HL-60 (cell line): ENCODE data around the gene PBOV1.

Experiments used
- DNase-seq, 2 experiments: peaks; one replicate each; pipeline ENCODE4 v3.0.0-alpha.2; 2010 to 2020; ENCODE audit warnings: low read depth in 1 of 2, low spot score in 1 of 2
- H3K27ac ChIP-seq: fragments of 250-450 bp; sonication (Bioruptor Pico); replicated peaks from 2 replicates; pipeline ENCODE4 v1.5.1; 2020; ENCODE audit warnings: mild to moderate bottlenecking, moderate library complexity
- H3K27me3 ChIP-seq: fragments of 250-450 bp; sonication (Bioruptor Pico); 2 replicates; pipeline ENCODE4 v1.5.1; 2021; ENCODE audit warnings: mild to moderate bottlenecking, moderate library complexity; ENCODE audit not compliant: insufficient read depth, poor library complexity, severe bottlenecking
- H3K4me3 ChIP-seq: replicated peaks from 2 replicates; pipeline ENCODE4 v1.5.1; 2011; ENCODE audit warnings: mild to moderate bottlenecking, control low read depth, low read length; ENCODE audit not compliant: insufficient read depth
- GABPA ChIP-seq: IDR thresholded peaks from 2 replicates; pipeline ENCODE4 v1.6.1; 2012; ENCODE audit warnings: low read depth
- POLR2AphosphoS5 ChIP-seq: IDR thresholded peaks from 2 replicates; pipeline ENCODE4 v1.6.1; 2012; ENCODE audit warnings: low read depth
- SPI1 ChIP-seq: IDR thresholded peaks from 2 replicates; pipeline ENCODE4 v1.6.1; 2012; ENCODE audit warnings: low read depth, mild to moderate bottlenecking, borderline replicate concordance
- TF ChIP-seq, protein P1 (sequence below): IDR thresholded peaks from one replicate; pipeline ENCODE4 v1.5.1; 2011; ENCODE audit warnings: low read length, control low read depth, inconsistent platforms; ENCODE audit not compliant: insufficient read depth
- TF ChIP-seq, protein P2 (sequence below): IDR thresholded peaks from 2 replicates; pipeline ENCODE4 v1.6.1; 2012; ENCODE audit warnings: low read depth; ENCODE audit not compliant: insufficient replicate concordance

PBOV1 gene

DNA sequence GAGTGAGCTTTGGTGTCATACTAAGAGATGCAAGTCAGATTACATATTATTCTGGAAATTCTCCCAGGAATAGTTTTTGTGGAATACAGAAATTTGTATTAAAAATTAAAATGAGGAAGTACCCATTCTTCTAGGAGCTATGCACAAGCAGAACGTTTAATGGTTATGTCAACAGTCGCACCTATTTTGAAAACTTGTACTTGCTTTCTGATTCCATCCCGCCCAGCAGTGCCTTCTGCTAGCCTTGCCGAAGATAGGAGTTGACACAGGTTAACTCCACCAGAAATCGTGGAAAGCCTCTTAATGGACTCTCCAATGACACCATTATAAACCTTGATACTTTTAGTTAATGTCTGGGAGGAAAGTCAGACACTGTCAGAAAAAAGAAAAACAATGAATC, 6.7 kb downstream of the PBOV1 start:
- TF ChIP-seq SPI1 (no peak), GABPA (no peak)
- TF ChIP-seq, protein P1, sequence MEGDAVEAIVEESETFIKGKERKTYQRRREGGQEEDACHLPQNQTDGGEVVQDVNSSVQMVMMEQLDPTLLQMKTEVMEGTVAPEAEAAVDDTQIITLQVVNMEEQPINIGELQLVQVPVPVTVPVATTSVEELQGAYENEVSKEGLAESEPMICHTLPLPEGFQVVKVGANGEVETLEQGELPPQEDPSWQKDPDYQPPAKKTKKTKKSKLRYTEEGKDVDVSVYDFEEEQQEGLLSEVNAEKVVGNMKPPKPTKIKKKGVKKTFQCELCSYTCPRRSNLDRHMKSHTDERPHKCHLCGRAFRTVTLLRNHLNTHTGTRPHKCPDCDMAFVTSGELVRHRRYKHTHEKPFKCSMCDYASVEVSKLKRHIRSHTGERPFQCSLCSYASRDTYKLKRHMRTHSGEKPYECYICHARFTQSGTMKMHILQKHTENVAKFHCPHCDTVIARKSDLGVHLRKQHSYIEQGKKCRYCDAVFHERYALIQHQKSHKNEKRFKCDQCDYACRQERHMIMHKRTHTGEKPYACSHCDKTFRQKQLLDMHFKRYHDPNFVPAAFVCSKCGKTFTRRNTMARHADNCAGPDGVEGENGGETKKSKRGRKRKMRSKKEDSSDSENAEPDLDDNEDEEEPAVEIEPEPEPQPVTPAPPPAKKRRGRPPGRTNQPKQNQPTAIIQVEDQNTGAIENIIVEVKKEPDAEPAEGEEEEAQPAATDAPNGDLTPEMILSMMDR, result no peak

DNA sequence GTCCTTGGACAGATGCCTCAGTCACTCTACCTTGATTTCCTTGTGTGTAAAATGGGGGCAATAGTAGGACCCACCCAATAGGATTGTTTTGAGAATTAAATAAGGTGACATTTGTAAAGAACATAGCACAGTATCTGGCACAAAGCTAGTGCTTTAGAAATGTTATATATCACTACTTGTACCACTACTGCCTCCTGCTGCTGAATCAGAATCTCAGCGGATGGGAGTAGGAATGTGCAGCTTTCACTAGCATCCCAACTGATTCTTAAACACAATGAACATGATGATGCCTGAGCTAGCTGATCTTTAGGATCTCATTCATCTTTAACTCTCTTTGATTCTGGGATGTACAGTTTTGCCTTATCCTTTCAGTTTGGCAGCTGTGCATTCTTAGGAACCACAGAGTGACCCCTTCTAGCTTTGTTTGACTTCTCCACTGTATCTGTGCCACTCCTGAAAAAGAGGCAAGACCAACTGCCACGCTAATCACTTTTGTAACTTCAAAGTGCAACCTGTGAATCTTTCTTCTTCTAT, 7.2 kb downstream of the PBOV1 start:
- TF ChIP-seq SPI1 (no peak), GABPA (no peak), POLR2AphosphoS5 (no peak)
- TF ChIP-seq, protein P2, sequence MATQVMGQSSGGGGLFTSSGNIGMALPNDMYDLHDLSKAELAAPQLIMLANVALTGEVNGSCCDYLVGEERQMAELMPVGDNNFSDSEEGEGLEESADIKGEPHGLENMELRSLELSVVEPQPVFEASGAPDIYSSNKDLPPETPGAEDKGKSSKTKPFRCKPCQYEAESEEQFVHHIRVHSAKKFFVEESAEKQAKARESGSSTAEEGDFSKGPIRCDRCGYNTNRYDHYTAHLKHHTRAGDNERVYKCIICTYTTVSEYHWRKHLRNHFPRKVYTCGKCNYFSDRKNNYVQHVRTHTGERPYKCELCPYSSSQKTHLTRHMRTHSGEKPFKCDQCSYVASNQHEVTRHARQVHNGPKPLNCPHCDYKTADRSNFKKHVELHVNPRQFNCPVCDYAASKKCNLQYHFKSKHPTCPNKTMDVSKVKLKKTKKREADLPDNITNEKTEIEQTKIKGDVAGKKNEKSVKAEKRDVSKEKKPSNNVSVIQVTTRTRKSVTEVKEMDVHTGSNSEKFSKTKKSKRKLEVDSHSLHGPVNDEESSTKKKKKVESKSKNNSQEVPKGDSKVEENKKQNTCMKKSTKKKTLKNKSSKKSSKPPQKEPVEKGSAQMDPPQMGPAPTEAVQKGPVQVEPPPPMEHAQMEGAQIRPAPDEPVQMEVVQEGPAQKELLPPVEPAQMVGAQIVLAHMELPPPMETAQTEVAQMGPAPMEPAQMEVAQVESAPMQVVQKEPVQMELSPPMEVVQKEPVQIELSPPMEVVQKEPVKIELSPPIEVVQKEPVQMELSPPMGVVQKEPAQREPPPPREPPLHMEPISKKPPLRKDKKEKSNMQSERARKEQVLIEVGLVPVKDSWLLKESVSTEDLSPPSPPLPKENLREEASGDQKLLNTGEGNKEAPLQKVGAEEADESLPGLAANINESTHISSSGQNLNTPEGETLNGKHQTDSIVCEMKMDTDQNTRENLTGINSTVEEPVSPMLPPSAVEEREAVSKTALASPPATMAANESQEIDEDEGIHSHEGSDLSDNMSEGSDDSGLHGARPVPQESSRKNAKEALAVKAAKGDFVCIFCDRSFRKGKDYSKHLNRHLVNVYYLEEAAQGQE, result no peak
- TF ChIP-seq, protein P1, result no peak
- H3K27ac ChIP-seq, result no peak overlapping the region
- DNase-seq, result no peak
- H3K27me3 ChIP-seq, result no peaks in the 10 kb centered on the region
- H3K4me3 ChIP-seq, result no peak overlapping the region

More for the DNA sequence above, 6.7 kb downstream of the PBOV1 start:
- Histone ChIP-seq H3K27me3 (no peaks in the 10 kb centered on the region), H3K4me3 (no peak overlapping the region), H3K27ac (no peak overlapping the region)
- DNase-seq, result no peak

DNA sequence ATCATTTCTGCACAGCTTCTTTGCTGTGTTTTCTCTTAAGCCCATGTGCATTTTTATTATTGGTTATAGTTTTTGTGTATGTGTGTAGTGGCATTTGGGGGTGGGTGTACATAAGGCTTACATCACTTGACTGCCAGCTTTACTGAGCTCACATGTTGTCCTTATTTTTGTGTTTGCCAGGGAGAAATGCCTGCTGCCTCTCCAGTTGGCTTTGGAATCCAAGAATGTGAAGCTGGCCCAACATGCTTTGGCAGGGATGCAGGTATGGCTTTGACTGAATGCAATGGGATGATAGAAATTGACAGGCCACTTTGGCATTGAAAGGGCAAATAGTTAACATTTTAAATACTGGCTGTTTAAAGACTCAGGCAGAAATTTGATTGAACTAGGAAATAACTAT, 11.4 kb downstream of the PBOV1 start:
- no peak overlapping the region for H3K27ac ChIP-seq
- H3K4me3 ChIP-seq, result no peak overlapping the region
- DNase-seq, result no peak
- TF ChIP-seq POLR2AphosphoS5, result no peak
- no peak for TF ChIP-seq GABPA
- TF ChIP-seq, protein P1, result no peak
- no peak for TF ChIP-seq SPI1
- TF ChIP-seq, protein P2, result no peak
- no peaks in the 10 kb centered on the region for H3K27me3 ChIP-seq

DNA sequence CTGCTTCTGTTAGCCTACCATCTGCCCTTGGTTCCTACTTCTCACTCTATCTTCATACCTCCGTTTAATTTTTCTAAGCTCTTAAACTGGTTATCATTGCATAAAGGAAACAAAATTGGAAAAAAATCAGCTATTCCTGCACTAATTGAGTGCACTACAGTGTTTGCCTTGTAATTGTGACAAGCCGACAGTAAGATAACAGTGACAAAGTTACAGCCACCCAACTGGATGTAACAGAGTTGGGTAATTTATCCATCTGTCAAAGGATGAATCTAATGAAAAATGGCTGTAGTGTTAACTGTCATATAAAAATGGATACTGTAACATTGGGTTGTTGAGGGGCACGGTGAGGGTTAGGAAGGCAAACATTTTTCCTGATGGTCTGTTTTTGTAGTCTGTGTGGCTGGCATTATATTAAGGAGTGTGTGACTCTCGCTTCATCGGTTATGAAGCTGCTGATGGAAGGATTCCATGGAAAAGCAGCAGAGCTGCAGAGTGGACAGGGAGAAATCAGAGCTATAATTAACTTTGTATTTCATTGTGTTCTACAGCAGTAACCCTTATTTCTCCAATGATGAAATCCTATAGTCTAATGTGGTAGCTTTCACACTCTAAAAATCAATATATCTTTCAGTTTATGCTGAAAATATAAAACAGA, 12.7 kb downstream of the PBOV1 start:
- DNase-seq, result no peak
- Histone ChIP-seq H3K27ac (no peak overlapping the region), H3K4me3 (no peak overlapping the region), H3K27me3 (no peaks in the 10 kb centered on the region)
- no peak for TF ChIP-seq GABPA
- TF ChIP-seq, protein P1, result no peak
- TF ChIP-seq SPI1, result no peak
- TF ChIP-seq, protein P2, result no peak
- no peak for TF ChIP-seq POLR2AphosphoS5
